Renal cortical epithelial cell (primary cell): ENCODE results near the gene PIK3R3. TPM values are rescaled to one million over a fixed set of nuclear protein-coding genes. Genes with fewer than 3 reads are reported as not detected.

ENCODE experiments used
- DNase-seq: peaks from one replicate; pipeline ENCODE4 v3.0.0-alpha.2; 2011; ENCODE audit warnings: low read depth
- total RNA-seq: library from RNA; depleted of rRNA; stranded (reverse); fragments of >200 nt; gene quantifications from 2 replicates; pipeline ENCODE4 v1.2.3, GENCODE V29; 2014

The PIK3R3 gene
- total RNA-seq, result 9.0 and 33.7 TPM in 2 replicates

DNA sequence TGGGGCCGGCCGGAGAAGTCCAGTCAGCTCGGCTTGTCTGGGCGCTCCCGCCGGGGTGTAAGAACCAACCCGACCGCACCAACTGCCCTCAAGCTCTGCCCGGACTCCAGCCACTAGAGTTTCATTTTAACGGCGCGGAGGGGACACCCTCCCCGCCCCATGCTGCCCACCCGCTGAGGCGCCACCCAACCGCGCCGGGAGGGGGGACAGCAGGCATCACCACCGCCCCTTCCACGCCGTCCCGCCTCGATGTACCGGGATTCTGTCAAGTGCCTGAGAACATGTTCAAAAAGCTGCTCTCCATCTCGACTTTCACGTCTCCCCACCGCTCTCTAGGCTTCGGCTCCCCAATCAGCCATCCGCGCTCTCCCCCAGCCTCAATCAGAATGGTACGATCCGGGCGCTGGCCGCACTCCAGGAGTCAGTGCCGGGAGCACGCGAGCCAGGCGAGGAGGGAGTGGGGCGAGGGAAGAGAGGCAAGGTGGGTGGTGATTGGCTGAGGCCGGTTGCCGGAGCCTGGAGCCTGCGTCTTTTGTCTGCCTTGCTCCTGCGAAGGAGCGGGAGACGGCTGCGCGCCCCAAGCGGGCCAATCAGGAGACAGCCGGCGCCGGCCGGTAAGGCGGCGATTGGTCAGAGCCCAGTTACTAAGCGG, at the start of gene PIK3R3:
PIK3R3 (minus strand) TSS at position 101 of the 652 bp plus-strand sequence. CDS start 677 bp downstream, outside the sequence.
- DNase-seq, result peak; percentile 94

DNA sequence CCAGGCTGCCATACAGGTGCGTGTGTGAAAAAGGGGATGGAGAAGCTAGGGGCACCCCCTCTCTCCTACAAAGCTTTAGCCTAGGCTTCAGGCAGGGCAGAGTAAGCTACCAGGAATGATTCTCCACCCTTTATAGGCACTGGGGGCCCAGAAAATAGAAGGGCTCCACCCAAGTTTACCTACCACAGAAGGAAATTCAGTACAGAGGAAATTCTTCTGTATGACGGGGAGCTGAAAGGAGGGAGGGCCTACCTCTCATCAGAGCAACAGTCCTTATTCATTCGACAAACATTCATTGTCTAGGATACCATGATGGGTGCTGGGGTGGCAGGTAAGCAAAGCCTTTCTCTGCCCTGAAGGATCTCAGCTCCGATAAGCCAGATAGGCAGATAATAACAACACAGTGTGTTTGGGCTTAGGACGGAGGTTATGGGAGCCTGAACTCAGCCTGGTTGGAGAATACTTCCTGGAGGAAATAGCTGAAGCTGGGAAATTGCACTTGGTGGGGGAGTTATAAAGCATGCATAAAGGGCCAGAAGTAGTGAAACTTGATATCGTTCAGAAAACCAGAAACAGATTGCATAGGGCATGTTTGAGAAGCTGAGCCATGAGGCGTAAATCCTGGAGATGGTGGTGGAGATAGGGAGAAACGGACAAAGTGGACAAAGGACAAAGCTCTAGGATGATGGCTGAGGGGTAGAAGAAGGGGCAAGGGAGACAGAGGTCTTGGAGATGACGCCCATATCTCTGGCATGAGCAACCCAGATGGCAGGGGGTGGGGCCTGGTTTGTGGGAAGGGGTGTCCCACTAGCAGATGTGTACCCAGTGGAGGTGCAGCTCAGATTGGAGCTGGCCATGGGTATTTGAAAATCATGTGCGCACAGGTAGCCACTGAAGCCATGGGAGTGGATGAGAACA, 49.2 kb upstream of the PIK3R3 start:
- peak; percentile 73 for DNase-seq

DNA sequence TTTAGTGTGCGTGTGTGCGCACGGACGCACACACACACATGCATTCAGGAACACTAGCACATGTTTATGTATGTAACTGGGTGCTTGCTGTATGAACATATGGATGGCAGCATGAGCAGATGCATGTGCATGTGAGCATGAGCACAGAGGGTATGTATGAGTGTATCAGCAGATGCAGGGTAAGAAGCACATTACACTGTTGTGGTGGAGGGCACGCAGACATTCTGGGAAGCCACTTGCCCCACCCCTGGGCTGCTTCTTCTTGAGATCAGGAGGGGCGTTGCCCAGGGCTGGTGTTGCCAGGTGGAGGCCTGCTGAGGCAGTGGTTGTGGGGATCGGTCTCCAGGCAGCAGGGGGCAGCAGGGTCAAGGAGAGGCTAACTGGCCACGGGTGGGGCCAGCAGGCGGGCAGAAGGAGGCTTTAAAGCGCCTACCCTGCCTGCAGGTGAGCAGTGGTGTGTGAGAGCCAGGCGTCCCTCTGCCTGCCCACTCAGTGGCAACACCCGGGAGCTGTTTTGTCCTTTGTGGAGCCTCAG, 47.7 kb upstream of the PIK3R3 start:
- peak; percentile 55 for DNase-seq

DNA sequence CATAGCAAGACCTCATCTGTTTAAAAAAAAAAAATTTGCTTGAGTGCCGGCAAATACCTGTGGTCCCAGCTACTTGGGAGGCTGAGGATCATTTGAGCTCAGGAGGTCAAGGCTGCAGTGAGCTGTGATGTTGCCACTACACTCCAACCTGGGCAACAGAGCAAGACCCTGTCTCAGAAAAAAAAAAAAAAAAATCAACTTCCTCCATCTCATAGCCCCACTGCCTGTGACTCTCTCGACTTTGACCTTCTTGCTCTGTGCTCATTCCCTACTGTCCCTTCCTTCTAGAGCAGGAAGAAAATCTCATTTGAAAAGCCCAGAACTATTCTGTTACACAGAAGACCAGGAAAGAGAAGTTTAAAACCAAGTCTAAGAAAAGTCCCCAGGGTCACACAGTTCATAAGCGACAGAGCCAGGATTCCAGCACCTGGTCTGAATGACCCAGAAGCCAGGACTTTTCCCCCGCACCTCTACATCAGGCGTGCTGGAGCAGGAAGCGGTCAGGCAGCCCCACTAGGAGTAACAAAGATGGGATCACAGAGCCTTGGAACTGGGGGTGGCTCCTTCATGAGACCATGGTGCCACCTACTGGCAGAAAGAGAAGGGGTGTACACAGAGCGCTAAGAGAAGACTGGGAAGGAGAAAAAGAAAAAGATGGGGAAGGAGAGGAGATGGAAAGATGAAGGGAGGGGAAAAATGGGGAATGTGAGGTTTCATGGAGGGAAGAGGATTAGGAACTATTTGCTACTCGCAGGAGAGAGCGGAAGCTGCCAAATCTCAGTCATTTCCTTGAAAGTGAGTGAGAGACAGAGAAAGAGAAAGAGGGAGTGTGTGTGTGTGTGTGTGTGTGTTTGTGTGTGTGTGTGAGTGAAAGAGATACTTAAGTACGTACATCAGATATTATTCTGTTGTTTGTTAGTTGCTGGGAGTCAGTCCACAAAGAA, 47.0 kb upstream of the PIK3R3 start:
- DNase-seq, result peak; percentile 75

DNA sequence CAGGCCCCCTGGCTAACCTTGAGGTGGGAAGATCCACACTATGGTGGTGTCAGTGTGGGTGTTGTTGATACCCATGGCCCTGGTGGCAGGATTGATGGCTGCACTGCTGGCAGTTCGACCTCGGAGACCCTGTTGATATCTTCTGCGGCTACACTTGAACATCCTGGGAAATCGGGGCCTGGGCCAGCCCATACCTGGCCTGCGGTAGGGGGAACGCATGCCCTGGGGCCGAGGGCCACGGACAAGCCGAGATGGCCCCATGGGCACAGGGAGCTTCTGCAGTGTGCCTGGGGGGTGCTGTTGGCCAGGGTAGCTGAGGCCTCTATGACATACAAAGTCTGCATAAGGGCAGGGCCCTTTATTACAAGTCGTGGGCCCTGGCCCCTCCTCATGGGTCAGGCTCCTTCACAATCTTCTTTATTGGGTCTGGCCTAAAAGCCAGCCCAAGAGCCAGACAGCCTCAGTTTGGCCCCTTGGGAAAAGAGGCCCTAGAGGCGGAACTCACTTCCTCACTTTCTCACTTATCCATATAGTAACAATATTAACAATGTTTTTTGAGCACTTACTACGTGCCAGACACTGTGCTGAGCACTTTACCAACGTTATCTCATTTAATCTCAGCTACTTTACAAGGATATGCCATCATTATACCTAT, 43.9 kb upstream of the PIK3R3 start, which contains the start of gene P3R3URF:
P3R3URF (minus strand) TSS at position 278 of the 655 bp plus-strand sequence; CDS start at position 261, 17 bp downstream.
- DNase-seq, result no peak

DNA sequence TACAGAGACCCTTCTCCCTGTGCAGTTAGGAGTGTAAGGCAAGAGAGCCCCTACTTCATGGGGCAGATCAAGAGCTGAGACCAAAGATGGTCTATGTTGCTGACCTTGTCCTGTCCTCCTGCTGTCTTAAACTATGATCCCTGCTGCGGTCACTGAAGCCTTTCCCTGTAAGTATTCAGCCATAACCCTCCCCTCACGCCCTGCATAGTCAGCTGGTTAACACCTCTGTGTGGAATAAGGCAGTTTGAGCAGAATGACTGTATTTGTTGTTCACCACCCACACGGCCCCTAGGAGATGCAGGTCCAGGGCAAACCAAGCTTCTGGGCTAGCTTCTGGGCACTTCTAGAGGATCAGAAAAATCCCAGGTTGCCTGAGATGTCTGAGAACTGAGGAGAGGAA, 42.8 kb upstream of the PIK3R3 start:
- DNase-seq, result peak; percentile 79

DNA sequence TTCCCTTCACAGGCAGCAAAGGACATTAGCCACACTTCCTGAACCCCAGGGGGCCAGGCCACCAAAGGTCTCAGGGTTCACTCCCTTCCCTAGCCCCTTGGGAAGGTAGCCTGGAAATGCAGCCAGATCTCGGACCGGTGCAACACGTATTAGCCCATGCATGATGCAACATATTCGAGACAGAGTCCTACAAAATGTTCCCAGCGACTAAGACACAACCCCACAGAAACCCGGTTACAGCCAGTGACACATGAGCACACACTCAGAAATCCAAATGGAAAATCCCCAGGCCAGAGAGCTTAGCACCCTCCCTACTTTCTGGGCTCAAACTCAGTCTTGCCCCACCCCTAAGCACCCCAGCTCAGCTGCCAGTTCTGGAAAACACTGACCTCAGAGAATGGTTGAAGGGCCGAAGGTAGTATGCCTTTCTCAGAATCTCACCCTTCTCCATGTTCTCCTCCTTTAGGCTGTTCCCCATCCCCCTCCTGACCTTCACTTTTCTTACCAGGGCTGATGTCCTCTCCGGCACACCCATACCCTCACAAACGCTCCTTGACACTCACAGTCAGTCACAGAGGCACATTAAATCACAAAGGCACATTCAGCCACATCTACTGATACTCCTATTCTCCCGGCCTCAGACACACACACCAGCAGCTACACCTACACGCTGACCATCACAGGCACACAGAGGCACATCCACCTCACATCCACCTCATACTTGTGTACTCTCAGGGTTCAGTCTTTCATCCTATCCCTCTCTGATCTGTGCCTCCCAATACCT, 42.2 kb upstream of the PIK3R3 start, which contains the start of gene TSPAN1:
TSPAN1 (plus strand) TSS at position 640 of the 784 bp plus-strand sequence. CDS start 6,021 bp downstream, outside the sequence.
- peak; percentile 81 for DNase-seq

DNA sequence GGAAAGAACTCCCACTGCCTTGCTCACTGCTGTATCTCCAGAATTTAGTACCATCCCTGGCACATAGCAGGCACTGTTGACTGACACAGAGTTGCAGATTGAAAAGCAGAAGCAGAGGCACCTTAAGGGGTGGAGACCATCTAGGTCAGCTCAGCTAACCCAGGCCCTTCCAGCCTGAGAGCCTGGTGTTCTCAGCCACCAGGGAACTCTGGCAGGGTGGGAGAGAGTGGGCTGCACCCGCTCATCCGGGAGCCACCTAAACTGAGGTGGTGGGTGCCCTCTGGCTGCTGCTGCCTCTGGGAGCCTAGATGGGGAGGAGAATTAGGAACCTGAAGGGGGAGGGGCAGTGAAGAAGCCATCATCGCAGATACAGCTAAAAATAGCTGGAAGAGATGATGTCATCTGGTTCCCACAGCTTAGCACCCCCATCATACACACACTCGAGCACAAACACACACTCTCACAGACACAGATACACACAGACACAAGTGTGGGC, 41.0 kb upstream of the PIK3R3 start:
- DNase-seq, result no peak

DNA sequence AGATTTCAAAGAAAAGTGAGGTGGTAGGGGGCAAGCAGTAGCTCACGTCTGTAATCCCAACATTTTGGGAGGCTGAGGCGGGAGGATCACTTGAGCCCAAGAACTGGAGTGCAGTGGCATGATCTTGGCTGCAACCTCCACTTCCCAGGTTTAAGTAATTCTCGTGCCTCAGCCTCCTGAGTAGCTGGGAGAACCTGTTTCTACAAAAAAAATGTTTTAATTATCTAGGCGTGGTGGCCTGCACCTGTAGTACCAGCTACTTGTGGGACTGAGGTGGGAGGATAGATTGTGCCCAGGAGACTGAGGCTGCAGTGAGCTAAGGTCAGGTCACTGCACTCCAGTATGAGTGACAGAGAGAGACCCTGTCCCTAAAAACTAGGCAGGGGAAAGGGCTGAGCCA, 39.9 kb upstream of the PIK3R3 start:
- DNase-seq, result no peak

DNA sequence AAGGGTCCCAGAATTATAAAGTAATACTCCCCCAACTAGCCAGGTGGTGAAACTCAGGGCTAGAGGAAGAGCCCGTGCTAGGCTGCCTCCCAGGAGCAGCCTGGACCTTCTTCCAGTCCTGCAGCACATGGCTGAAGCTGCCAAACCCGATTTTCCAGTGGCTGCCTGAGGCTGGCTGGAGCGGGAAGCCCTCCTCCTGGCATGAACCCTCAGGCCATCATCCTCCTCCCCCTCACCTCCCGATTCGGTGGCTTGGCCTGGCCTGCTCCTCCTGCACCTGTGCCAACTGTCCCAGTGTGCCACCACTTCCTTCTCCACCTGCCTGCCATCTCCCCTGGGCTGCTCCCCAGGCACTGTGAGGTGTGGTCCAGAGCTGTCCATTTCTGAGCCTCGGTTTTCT, 39.4 kb upstream of the PIK3R3 start:
- DNase-seq, result peak; percentile 36

DNA sequence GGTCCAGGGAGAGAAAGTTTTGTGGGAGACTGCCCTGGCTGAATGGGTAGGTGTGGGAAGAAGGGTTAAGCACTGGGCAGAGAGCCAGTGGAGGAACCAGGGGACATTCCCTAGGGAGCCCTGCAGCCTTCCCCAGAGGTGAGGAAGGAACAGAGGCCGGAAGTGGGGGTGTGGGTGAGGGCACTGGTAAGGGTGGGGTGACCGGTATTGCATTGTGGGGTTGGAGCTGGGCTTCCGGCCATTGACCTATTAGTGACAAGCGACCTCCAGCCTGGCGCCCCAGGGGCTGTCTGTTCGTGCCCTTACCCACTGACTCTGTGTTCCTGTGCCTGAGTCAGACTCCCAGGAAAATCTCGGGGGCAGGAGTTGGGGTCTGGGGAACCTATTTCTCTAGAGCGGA, 38.9 kb upstream of the PIK3R3 start:
- peak; percentile 72 for DNase-seq

DNA sequence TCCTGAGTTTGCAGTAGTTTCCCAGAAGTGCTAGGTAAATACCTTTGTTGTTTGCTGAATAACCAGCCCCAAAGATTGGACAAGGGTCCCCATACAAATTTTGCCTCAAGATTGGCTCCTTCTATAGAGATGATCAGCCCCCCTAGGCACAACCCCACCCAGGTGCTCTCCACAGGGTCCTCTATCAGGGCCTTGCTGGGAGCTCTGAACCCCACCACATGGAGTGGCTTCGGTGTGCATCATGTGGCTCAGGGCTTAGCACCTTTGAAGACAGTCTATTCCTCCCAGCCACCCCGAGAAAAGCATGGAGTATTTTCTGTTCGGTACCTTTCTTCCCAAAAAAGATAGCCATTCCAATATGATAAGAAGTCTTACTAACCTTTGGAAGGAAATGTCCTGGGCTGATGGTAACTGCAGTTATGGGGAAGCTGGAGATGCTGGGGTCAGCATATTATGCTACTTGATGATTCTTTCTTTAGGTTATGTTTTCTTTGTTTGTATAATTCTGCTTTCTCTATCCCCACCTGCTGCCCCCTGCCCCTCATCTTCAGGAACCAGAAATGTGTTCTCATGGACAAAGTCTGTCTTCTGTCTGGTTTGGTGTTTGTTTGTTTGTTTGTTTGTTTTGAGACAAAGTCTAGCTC, 37.5 kb upstream of the PIK3R3 start:
- no peak for DNase-seq

DNA sequence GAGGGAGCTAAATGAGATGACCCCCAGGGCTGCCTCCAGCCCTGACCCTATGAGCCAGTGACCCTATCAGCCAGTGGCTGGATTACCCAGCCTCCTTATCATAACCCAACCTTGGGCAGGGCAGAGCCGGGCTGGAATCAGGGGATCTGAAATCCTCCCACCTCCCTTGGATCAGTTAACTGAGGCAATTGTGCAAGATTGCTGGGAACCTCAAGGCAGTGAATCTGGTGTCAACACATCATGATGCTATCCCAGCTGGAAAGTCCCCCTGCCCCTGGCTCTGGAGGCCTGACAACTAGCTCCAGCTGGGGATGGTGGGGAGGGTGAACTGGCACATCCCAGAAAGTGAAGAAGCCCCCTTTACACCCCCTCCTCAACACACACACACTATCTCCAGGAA, 36.0 kb upstream of the PIK3R3 start:
- DNase-seq, result no peak

DNA sequence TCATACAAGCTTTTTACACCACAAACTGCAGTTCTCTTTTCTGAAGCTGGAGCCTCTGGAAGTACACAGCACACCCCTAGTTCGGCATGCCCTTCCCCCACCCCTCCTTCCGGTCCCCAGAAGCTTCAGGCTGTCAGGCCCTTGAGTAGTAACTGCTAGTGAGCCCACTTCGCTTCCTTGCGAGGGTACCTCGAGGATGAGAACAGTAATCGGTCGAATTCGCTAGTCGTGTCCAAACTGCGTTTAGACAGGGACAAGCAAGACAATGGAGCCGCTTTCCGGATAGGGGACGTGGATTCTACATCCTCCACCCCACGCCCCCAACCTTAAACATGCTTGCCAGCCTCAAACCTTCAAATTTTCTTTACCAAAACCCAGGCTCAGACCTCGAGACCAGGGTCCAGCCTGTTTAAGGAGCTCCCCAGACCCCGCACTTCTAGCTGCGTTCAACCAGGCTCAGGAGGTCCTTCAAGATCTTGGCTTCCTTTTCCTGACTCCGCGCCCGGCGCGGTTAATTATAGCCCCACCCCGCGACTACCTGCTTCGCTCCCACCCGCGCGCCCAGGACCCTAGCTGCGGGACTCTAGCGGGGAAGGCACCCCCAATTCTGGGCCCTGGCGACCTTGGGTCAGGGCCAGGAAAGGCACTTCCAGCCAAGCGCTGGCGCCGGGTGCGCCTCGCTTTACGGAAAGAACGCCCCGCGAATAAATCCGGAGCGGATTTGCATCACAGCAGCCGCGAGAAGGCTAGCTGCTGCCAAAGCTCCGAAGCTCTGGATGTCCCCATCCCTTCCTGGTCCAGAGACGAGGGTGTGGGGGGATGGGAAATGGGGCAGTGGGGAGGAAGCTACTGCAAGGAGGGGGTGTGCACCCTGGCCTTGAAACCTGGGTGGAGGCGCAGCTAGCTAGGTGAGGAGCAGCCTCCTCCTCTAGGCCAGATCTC, 34.4 kb upstream of the PIK3R3 start:
- no peak for DNase-seq

DNA sequence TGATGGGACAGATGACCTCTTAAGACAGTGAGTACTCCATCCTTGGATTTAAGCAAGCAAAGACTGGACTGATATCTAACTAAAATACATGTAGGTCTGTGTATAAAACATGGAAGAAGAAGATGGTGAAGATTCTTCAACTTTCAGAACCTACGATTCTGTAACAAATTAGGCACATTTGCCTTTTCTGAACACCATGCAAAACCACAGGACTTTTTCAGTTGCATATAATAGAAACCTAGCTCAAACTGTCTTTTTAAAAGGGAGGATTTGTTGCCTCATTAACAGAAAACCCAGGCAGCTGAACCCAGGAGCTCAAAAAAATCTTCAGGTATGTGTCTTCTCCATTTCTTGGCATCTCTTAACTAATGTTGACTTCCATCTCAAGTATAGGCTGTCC, 27.8 kb upstream of the PIK3R3 start:
- DNase-seq, result no peak

DNA sequence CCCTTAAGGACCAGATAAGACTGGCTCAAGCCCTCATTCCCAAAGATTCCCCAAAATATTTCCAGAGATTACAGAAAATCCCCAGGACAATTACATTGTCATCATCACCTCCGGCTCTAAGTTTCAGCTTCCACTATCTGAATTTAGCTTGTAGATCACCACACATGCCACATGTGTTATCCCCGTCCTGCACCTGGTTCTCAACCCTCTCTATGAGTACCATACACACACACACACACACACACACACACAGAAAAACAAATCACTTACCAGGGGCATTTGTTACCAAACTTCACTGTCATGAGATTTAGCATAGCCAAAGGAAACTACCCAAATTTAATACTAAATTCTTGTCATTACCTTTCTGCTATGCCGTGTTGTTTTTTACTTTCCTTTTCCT, 27.1 kb upstream of the PIK3R3 start:
- no peak for DNase-seq

DNA sequence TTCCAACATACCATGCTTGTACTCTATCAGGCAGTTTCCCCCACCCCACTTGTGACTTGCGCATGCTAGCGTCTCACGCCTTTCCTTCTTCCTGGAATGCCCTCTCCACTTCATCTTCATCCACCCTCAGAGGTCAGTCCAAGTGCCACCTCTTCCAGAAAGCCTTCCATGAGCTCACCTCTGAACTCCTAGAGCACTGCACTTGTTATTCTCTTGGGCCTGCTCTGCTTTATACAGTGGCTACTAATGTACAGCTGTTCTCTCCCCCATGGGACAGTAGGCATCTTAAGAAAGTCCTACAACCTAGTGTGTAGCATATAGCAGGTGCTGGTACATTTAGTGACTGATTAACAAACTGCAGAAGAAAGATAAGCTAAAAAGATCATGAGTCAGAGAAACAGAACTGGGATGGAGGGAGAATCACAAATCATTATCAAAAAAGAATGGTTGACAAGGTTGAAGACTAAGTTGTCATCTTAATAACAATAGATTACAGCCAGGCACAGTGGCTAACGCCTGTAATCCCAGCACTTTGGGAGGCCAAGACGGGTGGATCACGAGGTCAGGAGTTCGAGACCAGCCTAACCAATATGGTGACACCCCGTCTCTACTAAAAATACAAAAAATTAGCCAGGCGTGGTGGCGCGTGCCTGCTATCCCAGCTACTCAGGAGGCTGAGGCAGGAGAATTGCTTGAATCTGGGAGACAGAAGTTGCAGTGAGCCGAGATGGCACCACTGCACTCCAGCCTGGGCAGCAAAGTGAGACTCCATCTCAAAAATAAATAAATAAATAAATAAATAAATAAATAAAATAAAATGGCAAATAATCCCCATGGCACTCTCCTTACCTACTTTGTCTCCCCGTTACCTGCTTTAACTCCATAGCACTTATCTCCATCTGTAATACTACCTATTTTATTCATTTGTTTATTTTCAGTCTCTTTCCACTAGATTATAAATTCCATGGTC, 26.2 kb upstream of the PIK3R3 start:
- no peak for DNase-seq
